Measurements from ENCODE around the gene DRAXIN. TPM values are rescaled to one million over a fixed set of nuclear protein-coding genes. Genes with fewer than 3 reads are reported as not detected.

Gene DRAXIN
- total and polyA plus RNA-seq, 4 donors, result 0.04 to 0.31 (median 0.14) TPM

- 92 to 93% methylated on average over 3 of the region's 3 CpGs for WGBS, 2 donors
- TF ChIP-seq CTCF (IDR thresholded peaks at IDR 0.05; ENCODE audit: control extremely low read depth, extremely low read depth), result no peak
- H3K27me3 ChIP-seq (ENCODE audit: control insufficient read depth in 3 of 3, insufficient read depth in 3 of 3, low read length in 2 of 3), result peaks cover 0 to 11% (median 0%) of the 10 kb centered on the region in 3 donors
- no peak overlapping the region for H3K27ac ChIP-seq (ENCODE audit: low read depth in 1 of 2, low read length in 1 of 2)
- H3K36me3 ChIP-seq (ENCODE audit: control insufficient read depth in 4 of 4, insufficient read depth in 4 of 4, low read length in 4 of 4), result no peaks in the 10 kb centered on the region
- H3K9me3 ChIP-seq (ENCODE audit: control insufficient read depth in 4 of 4, insufficient read depth in 3 of 4, low read length in 3 of 4), result peaks cover 0 to 4% (median 0%) of the 10 kb centered on the region in 4 donors
- ATAC-seq (ENCODE audit: insufficient read depth, low FRiP score) (no peak), DNase-seq (no peak)
- peaks cover 0 to 6% (median 0%) of the 10 kb centered on the region in 5 donors for H3K4me1 ChIP-seq (ENCODE audit: control insufficient read depth in 5 of 5, insufficient read depth in 5 of 5, low read length in 5 of 5)
- H3K4me3 ChIP-seq, result no peak overlapping the region
- no peak overlapping the region for H3K9ac ChIP-seq (ENCODE audit: insufficient read depth in 1 of 2, low read length in 2 of 2)
Measured at GRCh38 chr1:11764115-11764514, 72.6 kb downstream of the DRAXIN start.

GRCh38 chr1:11764519-11764918 lies 73.0 kb downstream of the DRAXIN start:
- peaks cover 0 to 6% (median 0%) of the 10 kb centered on the region in 5 donors for H3K4me1 ChIP-seq (ENCODE audit: control insufficient read depth in 5 of 5, insufficient read depth in 5 of 5, low read length in 5 of 5)
- no peaks in the 10 kb centered on the region for H3K36me3 ChIP-seq (ENCODE audit: control insufficient read depth in 4 of 4, insufficient read depth in 4 of 4, low read length in 4 of 4)
- no peak for DNase-seq
- no peak overlapping the region for H3K27ac ChIP-seq (ENCODE audit: low read depth in 1 of 2, low read length in 1 of 2)
- H3K9me3 ChIP-seq (ENCODE audit: control insufficient read depth in 4 of 4, insufficient read depth in 3 of 4, low read length in 3 of 4), result peaks cover 0 to 4% (median 0%) of the 10 kb centered on the region in 4 donors
- no peak overlapping the region for H3K9ac ChIP-seq (ENCODE audit: insufficient read depth in 1 of 2, low read length in 2 of 2)
- peaks cover 0 to 11% (median 0%) of the 10 kb centered on the region in 3 donors for H3K27me3 ChIP-seq (ENCODE audit: control insufficient read depth in 3 of 3, insufficient read depth in 3 of 3, low read length in 2 of 3)
- ATAC-seq (ENCODE audit: insufficient read depth, low FRiP score), result no peak
- no peak for TF ChIP-seq CTCF (IDR thresholded peaks at IDR 0.05; ENCODE audit: control extremely low read depth, extremely low read depth)
- H3K4me3 ChIP-seq, result no peak overlapping the region
- 87 to 92% methylated on average over 7 of the region's 7 CpGs for WGBS, 2 donors

GRCh38 chr1:11765661-11766428 lies 74.3 kb downstream of the DRAXIN start:
- Histone ChIP-seq H3K27ac (ENCODE audit: low read depth in 1 of 2, low read length in 1 of 2) (no peak overlapping the region), H3K9me3 (ENCODE audit: control insufficient read depth in 4 of 4, insufficient read depth in 3 of 4, low read length in 3 of 4) (peaks cover 0 to 4% (median 0%) of the 10 kb centered on the region in 4 donors), H3K36me3 (ENCODE audit: control insufficient read depth in 4 of 4, insufficient read depth in 4 of 4, low read length in 4 of 4) (no peaks in the 10 kb centered on the region), H3K27me3 (ENCODE audit: control insufficient read depth in 3 of 3, insufficient read depth in 3 of 3, low read length in 2 of 3) (peaks cover 0 to 11% (median 0%) of the 10 kb centered on the region in 3 donors), H3K4me3 (no peak overlapping the region), H3K9ac (ENCODE audit: insufficient read depth in 1 of 2, low read length in 2 of 2) (no peak overlapping the region), H3K4me1 (ENCODE audit: control insufficient read depth in 5 of 5, insufficient read depth in 5 of 5, low read length in 5 of 5) (peaks cover 0 to 6% (median 0%) of the 10 kb centered on the region in 5 donors)
- DNase-seq (no peak), ATAC-seq (ENCODE audit: insufficient read depth, low FRiP score) (no peak)
- TF ChIP-seq CTCF (IDR thresholded peaks at IDR 0.05; ENCODE audit: control extremely low read depth, extremely low read depth), result no peak
- 90 to 91% methylated on average over 19 of the region's 19 CpGs for WGBS, 2 donors
